Activated naive CD4-positive, alpha-beta T cell treated with anti-CD3 and anti-CD28 coated beads for 36 hours (primary cell): ENCODE results near the gene IKZF2. TPM values are rescaled to one million over a fixed set of nuclear protein-coding genes. Genes with fewer than 3 reads are reported as not detected.

Experiments used
- CTCF ChIA-PET: fragments of 350-600 bp; sonication (Branson Sonifier 250); formaldehyde crosslinking; loops from one replicate; lab custom pipeline; 2021; ENCODE audit warnings: antibody characterized with exemption; lab: Charles Lee
- DNase-seq: peaks from one replicate; pipeline ENCODE4 v3.0.0-alpha.2; 2020
- H3K27ac Mint-ChIP-seq: one replicate; pipeline ENCODE4 v1.8.0; 2021; ENCODE audit warnings: mild to moderate bottlenecking, mixed read lengths
- H3K27me3 Mint-ChIP-seq: one replicate; pipeline ENCODE4 v1.8.0; 2021; ENCODE audit warnings: low read depth, mixed read lengths
- H3K36me3 Mint-ChIP-seq: one replicate; pipeline ENCODE4 v1.8.0; 2021; ENCODE audit warnings: low read depth, mixed read lengths
- H3K4me1 Mint-ChIP-seq: one replicate; pipeline ENCODE4 v1.8.0; 2021; ENCODE audit warnings: low read depth, mixed read lengths
- H3K4me3 Mint-ChIP-seq: one replicate; pipeline ENCODE4 v1.8.0; 2021; ENCODE audit warnings: mild to moderate bottlenecking, moderate library complexity, mixed read lengths
- H3K9me3 Mint-ChIP-seq: one replicate; pipeline ENCODE4 v1.8.0; 2021; ENCODE audit warnings: mixed read lengths
- intact Hi-C: fragments of 100-400 bp; cut with micrococcal nuclease; formaldehyde crosslinking; loops from one replicate; pipeline ENCODE4 v1.15.1; 2023
- total RNA-seq, 2 experiments: library from RNA; stranded (reverse); gene quantifications; one replicate each; pipeline ENCODE4 v1.2.3, GENCODE V29; 2021

IKZF2 gene
- total RNA-seq, 2 experiments from 2014 or later: 1.6 to 1.7 TPM

- no peak overlapping the region for H3K4me3 Mint-ChIP-seq
- peaks cover 6% of the 10 kb centered on the region for H3K27me3 Mint-ChIP-seq
- intact Hi-C loops: no loop called here
- no peak overlapping the region for H3K27ac Mint-ChIP-seq
- CTCF ChIA-PET: interaction anchor here (0.8 kb wide), 1 partner anchor 152 kb away, joined by 3 read pairs; no protein-coding TSS in a partner anchor
- no peak for DNase-seq
- H3K4me1 Mint-ChIP-seq: peaks cover 9% of the 10 kb centered on the region
- no peaks in the 10 kb centered on the region for H3K36me3 Mint-ChIP-seq
- no peaks in the 10 kb centered on the region for H3K9me3 Mint-ChIP-seq
These were observed 150.0 kb downstream of the IKZF2 start for GRCh38 chr2:213001297-213001910.

- no peaks in the 10 kb centered on the region for H3K9me3 Mint-ChIP-seq
- H3K27ac Mint-ChIP-seq: no peak overlapping the region
- no peaks in the 10 kb centered on the region for H3K36me3 Mint-ChIP-seq
- H3K27me3 Mint-ChIP-seq: no peaks in the 10 kb centered on the region
- no peak overlapping the region for H3K4me3 Mint-ChIP-seq
- peaks cover 9% of the 10 kb centered on the region for H3K4me1 Mint-ChIP-seq
- intact Hi-C loops: no loop called here
- CTCF ChIA-PET: interaction anchor here (0.6 kb wide), 1 partner anchor 332 kb away, joined by 4 read pairs; no protein-coding TSS in a partner anchor
- no peak for DNase-seq
These were observed 152.6 kb downstream of the IKZF2 start for GRCh38 chr2:212998626-212999359.

- intact Hi-C loops: no loop called here
- Mint-ChIP-seq H3K27ac (no peak overlapping the region), H3K9me3 (no peaks in the 10 kb centered on the region), H3K4me3 (no peak overlapping the region), H3K27me3 (no peaks in the 10 kb centered on the region), H3K36me3 (no peaks in the 10 kb centered on the region), H3K4me1 (peaks cover 9% of the 10 kb centered on the region)
- CTCF ChIA-PET: no interaction called here
- no peak for DNase-seq
These were observed 153.8 kb downstream of the IKZF2 start for GRCh38 chr2:212997526-212998020.

GRCh38 chr2:212995920-212996319, 155.5 kb downstream of the IKZF2 start:
- CTCF ChIA-PET: interaction anchor here (0.5 kb wide), 1 partner anchor 159 kb away, joined by 3 read pairs; no protein-coding TSS in a partner anchor
- no peak overlapping the region for H3K4me3 Mint-ChIP-seq
- H3K27ac Mint-ChIP-seq: no peak overlapping the region

GRCh38 chr2:212994976-212995375, 156.4 kb downstream of the IKZF2 start:
- CTCF ChIA-PET: no interaction called here
- Mint-ChIP-seq H3K4me3 (no peak overlapping the region), H3K27ac (no peak overlapping the region), H3K36me3 (no peaks in the 10 kb centered on the region), H3K27me3 (no peaks in the 10 kb centered on the region), H3K9me3 (no peaks in the 10 kb centered on the region), H3K4me1 (no peaks in the 10 kb centered on the region)
- no peak for DNase-seq
- intact Hi-C loops: no loop called here

More at GRCh38 chr2:212995920-212996319, 155.5 kb downstream of the IKZF2 start:
- Mint-ChIP-seq H3K9me3 (no peaks in the 10 kb centered on the region), H3K27me3 (no peaks in the 10 kb centered on the region), H3K4me1 (peaks cover 3% of the 10 kb centered on the region), H3K36me3 (no peaks in the 10 kb centered on the region)
- no peak for DNase-seq
- intact Hi-C loops: no loop called here

- H3K4me3 Mint-ChIP-seq: no peak overlapping the region
- H3K27me3 Mint-ChIP-seq: no peaks in the 10 kb centered on the region
- CTCF ChIA-PET: no interaction called here
- no peaks in the 10 kb centered on the region for H3K4me1 Mint-ChIP-seq
- peaks cover 2% of the 10 kb centered on the region for H3K9me3 Mint-ChIP-seq
- intact Hi-C loops: no loop called here
- no peak for DNase-seq
- no peak overlapping the region for H3K27ac Mint-ChIP-seq
- no peaks in the 10 kb centered on the region for H3K36me3 Mint-ChIP-seq
These were observed 160.3 kb downstream of the IKZF2 start for GRCh38 chr2:212991120-212991519.

GRCh38 chr2:212990697-212991096, 160.7 kb downstream of the IKZF2 start:
- CTCF ChIA-PET: no interaction called here
- no peak overlapping the region for H3K27ac Mint-ChIP-seq
- H3K9me3 Mint-ChIP-seq: peaks cover 2% of the 10 kb centered on the region
- no peaks in the 10 kb centered on the region for H3K27me3 Mint-ChIP-seq
- H3K4me3 Mint-ChIP-seq: no peak overlapping the region
- no peaks in the 10 kb centered on the region for H3K36me3 Mint-ChIP-seq
- intact Hi-C loops: no loop called here
- DNase-seq: no peak
- H3K4me1 Mint-ChIP-seq: no peaks in the 10 kb centered on the region

GRCh38 chr2:212987492-212987891, 163.9 kb downstream of the IKZF2 start:
- Mint-ChIP-seq H3K4me1 (no peaks in the 10 kb centered on the region), H3K36me3 (no peaks in the 10 kb centered on the region), H3K27ac (no peak overlapping the region), H3K27me3 (no peaks in the 10 kb centered on the region), H3K4me3 (no peak overlapping the region), H3K9me3 (peaks cover 2% of the 10 kb centered on the region)
- no peak for DNase-seq
- CTCF ChIA-PET: interaction anchor here (0.7 kb wide), 1 partner anchor 665 kb away, joined by 3 read pairs; no protein-coding TSS in a partner anchor
- intact Hi-C loops: no loop called here

- DNase-seq: no peak
- H3K27ac Mint-ChIP-seq: no peak overlapping the region
- H3K9me3 Mint-ChIP-seq: peaks cover 2% of the 10 kb centered on the region
- no peaks in the 10 kb centered on the region for H3K36me3 Mint-ChIP-seq
- H3K27me3 Mint-ChIP-seq: no peaks in the 10 kb centered on the region
- no peaks in the 10 kb centered on the region for H3K4me1 Mint-ChIP-seq
- intact Hi-C loops: no loop called here
- H3K4me3 Mint-ChIP-seq: no peak overlapping the region
- CTCF ChIA-PET: no interaction called here
These were observed 167.3 kb downstream of the IKZF2 start for GRCh38 chr2:212984129-212984528.

- Mint-ChIP-seq H3K36me3 (no peaks in the 10 kb centered on the region), H3K4me1 (no peaks in the 10 kb centered on the region), H3K27me3 (peaks cover 2% of the 10 kb centered on the region), H3K4me3 (no peak overlapping the region), H3K9me3 (no peaks in the 10 kb centered on the region), H3K27ac (no peak overlapping the region)
- CTCF ChIA-PET: no interaction called here
- DNase-seq: no peak
- intact Hi-C loops: no loop called here
These were observed 171.6 kb downstream of the IKZF2 start for GRCh38 chr2:212979799-212980198.

GRCh38 chr2:212979046-212979612, 172.3 kb downstream of the IKZF2 start:
- H3K4me3 Mint-ChIP-seq: no peak overlapping the region
- no peaks in the 10 kb centered on the region for H3K9me3 Mint-ChIP-seq
- no peak for DNase-seq
- intact Hi-C loops: no loop called here
- H3K27ac Mint-ChIP-seq: no peak overlapping the region
- no peaks in the 10 kb centered on the region for H3K4me1 Mint-ChIP-seq
- CTCF ChIA-PET: no interaction called here
- H3K36me3 Mint-ChIP-seq: no peaks in the 10 kb centered on the region
- peaks cover 2% of the 10 kb centered on the region for H3K27me3 Mint-ChIP-seq

GRCh38 chr2:212977152-212977551, 174.3 kb downstream of the IKZF2 start:
- CTCF ChIA-PET: no interaction called here
- no peak for DNase-seq

More at GRCh38 chr2:212977152-212977551, 174.3 kb downstream of the IKZF2 start:
- H3K36me3 Mint-ChIP-seq: no peaks in the 10 kb centered on the region
- H3K4me1 Mint-ChIP-seq: no peaks in the 10 kb centered on the region
- intact Hi-C loops: no loop called here
- H3K27ac Mint-ChIP-seq: no peak overlapping the region
- H3K4me3 Mint-ChIP-seq: no peak overlapping the region
- H3K9me3 Mint-ChIP-seq: no peaks in the 10 kb centered on the region
- H3K27me3 Mint-ChIP-seq: peaks cover 2% of the 10 kb centered on the region
